IMR-90 (cell line): ENCODE data around the gene WDR17. TPM values are rescaled to one million over a fixed set of nuclear protein-coding genes. Genes with fewer than 3 reads are reported as not detected.

Experiments
- ATAC-seq: fragments of 200-7000 bp; cut with Tn5 transposase; 2 replicates; pipeline ENCODE4 v1.9.1; 2020; ENCODE audit warnings: low read depth, mild to moderate bottlenecking, moderate library complexity
- BruUV-seq: library from RNA; stranded (reverse); fragments of 400-500 nt; replicated peaks from 2 replicates; lab custom pipeline; 2021; lab: Mats Ljungman, UMichigan
- CTCF ChIA-PET: fragments of 300-600 bp; formaldehyde crosslinking; extraction: SDS; loops from one replicate; lab custom pipeline; 2021; ENCODE audit warnings: antibody characterized with exemption; lab: Yijun Ruan, JAX
- POLR2A ChIA-PET: fragments of 300-600 bp; sonication (Branson Sonifier 250); formaldehyde crosslinking; loops from one replicate; lab custom pipeline; 2022; ENCODE audit warnings: antibody characterized with exemption; ENCODE audit not compliant: unreplicated experiment; lab: Charles Lee
- DNase-seq: peaks from one replicate; pipeline ENCODE4 v3.0.0; 2013
- H2AFZ ChIP-seq: replicated peaks from 2 replicates; pipeline ENCODE3; 2013; ENCODE audit warnings: low read length, mild to moderate bottlenecking; ENCODE audit not compliant: poor library complexity
- H2AK5ac ChIP-seq: 2 replicates; pipeline ENCODE4 v1.6.1; 2013; ENCODE audit warnings: low read depth, low read length, inconsistent platforms
- H2AK9ac ChIP-seq: replicated peaks from 2 replicates; pipeline ENCODE3; 2013; ENCODE audit warnings: mild to moderate bottlenecking, low read depth, low read length, moderate library complexity; ENCODE audit not compliant: poor library complexity
- H2BK120ac ChIP-seq: 2 replicates; pipeline ENCODE4 v1.6.1; 2013; ENCODE audit warnings: low read depth, low read length, inconsistent platforms
- H2BK15ac ChIP-seq: 3 replicates; pipeline ENCODE4 v1.6.1; 2013; ENCODE audit warnings: low read depth, low read length, inconsistent platforms
- H2BK20ac ChIP-seq: 2 replicates; pipeline ENCODE4 v1.6.1; 2013; ENCODE audit warnings: low read depth, mild to moderate bottlenecking, inconsistent platforms, low read length, moderate library complexity
- H2BK5ac ChIP-seq: 2 replicates; pipeline ENCODE4 v1.6.1; 2013; ENCODE audit warnings: mild to moderate bottlenecking, low read depth, low read length, inconsistent platforms; ENCODE audit not compliant: poor library complexity, severe bottlenecking
- H3K14ac ChIP-seq: replicated peaks from 2 replicates; pipeline ENCODE4 v1.6.1; 2013; ENCODE audit warnings: low read depth, low read length, inconsistent platforms
- H3K18ac ChIP-seq: 2 replicates; pipeline ENCODE4 v1.6.1; 2013; ENCODE audit warnings: low read depth, low read length, control low read depth
- H3K23ac ChIP-seq: 2 replicates; pipeline ENCODE4 v1.6.1; 2013; ENCODE audit warnings: low read depth, low read length, inconsistent platforms
- H3K27ac ChIP-seq: 2 replicates; pipeline ENCODE4 v1.5.1; 2013; ENCODE audit warnings: mild to moderate bottlenecking, control low read depth, low read length; ENCODE audit not compliant: insufficient read depth
- H3K27me3 ChIP-seq: 2 replicates; pipeline ENCODE4 v1.6.1; 2013; ENCODE audit warnings: low read length; ENCODE audit not compliant: control insufficient read depth, insufficient read depth
- H3K36me3 ChIP-seq: 2 replicates; pipeline ENCODE4 v1.6.1; 2013; ENCODE audit warnings: low read length, mixed read lengths; ENCODE audit not compliant: control insufficient read depth, insufficient read depth
- H3K4ac ChIP-seq: 2 replicates; pipeline ENCODE4 v1.6.1; 2013; ENCODE audit warnings: low read depth, low read length, inconsistent platforms
- H3K4me1 ChIP-seq: 2 replicates; pipeline ENCODE4 v1.6.1; 2013; ENCODE audit warnings: low read length, mixed read lengths; ENCODE audit not compliant: control insufficient read depth, insufficient read depth
- H3K4me2 ChIP-seq: 2 replicates; pipeline ENCODE4 v1.6.1; 2013; ENCODE audit warnings: low read depth, mild to moderate bottlenecking, control low read depth, low read length, moderate library complexity
- H3K4me3 ChIP-seq: 2 replicates; pipeline ENCODE4 v1.5.1; 2013; ENCODE audit warnings: low read depth, mild to moderate bottlenecking, control low read depth, low read length, moderate library complexity; ENCODE audit not compliant: insufficient read depth
- H3K56ac ChIP-seq: 2 replicates; pipeline ENCODE4 v1.6.1; 2013; ENCODE audit warnings: low read length, inconsistent platforms; ENCODE audit not compliant: insufficient read depth; ENCODE audit errors: extremely low read depth
- H3K79me1 ChIP-seq, 2 experiments: 2 replicates each; pipeline ENCODE4 v1.6.1; 2013; ENCODE audit warnings: low read length in 2 of 2, inconsistent platforms in 1 of 2, low read depth in 1 of 2
- H3K9ac ChIP-seq: 2 replicates; pipeline ENCODE4 v1.6.1; 2013; ENCODE audit warnings: low read depth, low read length, control low read depth
- H3K9me1 ChIP-seq: 2 replicates; pipeline ENCODE4 v1.6.1; 2013; ENCODE audit warnings: low read length, inconsistent platforms; ENCODE audit not compliant: insufficient read depth
- H3K9me3 ChIP-seq: 2 replicates; pipeline ENCODE4 v1.6.1; 2013; ENCODE audit warnings: low read length; ENCODE audit not compliant: control insufficient read depth, insufficient read depth
- H4K20me1 ChIP-seq: 2 replicates; pipeline ENCODE4 v1.6.1; 2013; ENCODE audit warnings: low read length, inconsistent platforms; ENCODE audit not compliant: insufficient read depth
- H4K5ac ChIP-seq: 2 replicates; pipeline ENCODE4 v1.6.1; 2013; ENCODE audit warnings: mild to moderate bottlenecking, low read depth, low read length, control low read depth
- H4K8ac ChIP-seq, 2 experiments: 2 replicates each; pipeline ENCODE4 v1.6.1; 2013; ENCODE audit warnings: low read depth in 2 of 2, low read length in 2 of 2, control low read depth in 1 of 2, inconsistent platforms in 1 of 2
- H4K91ac ChIP-seq: 2 replicates; pipeline ENCODE4 v1.6.1; 2013; ENCODE audit warnings: low read depth, low read length, inconsistent platforms; ENCODE audit not compliant: insufficient read depth
- BHLHE40 ChIP-seq: fragments of 150-350 bp; IDR thresholded peaks from 2 replicates; pipeline ENCODE4 v1.6.1; 2016; ENCODE audit warnings: mild to moderate bottlenecking, low read depth, low read length
- MAFK ChIP-seq: IDR thresholded peaks from 2 replicates; pipeline ENCODE4 v1.6.1; 2012; ENCODE audit warnings: low read depth, low read length, improper control_type of control experiment
- NFE2L2 ChIP-seq: fragments of 150-350 bp; IDR thresholded peaks from 2 replicates; pipeline ENCODE4 v1.6.1; 2016; ENCODE audit warnings: low read depth, mild to moderate bottlenecking, low read length
- POLR2A ChIP-seq: IDR thresholded peaks from 2 replicates; pipeline ENCODE4 v1.6.1; 2012; ENCODE audit warnings: mild to moderate bottlenecking, low read depth, low read length
- RAD21 ChIP-seq: IDR thresholded peaks from 2 replicates; pipeline ENCODE4 v1.6.1; 2012; ENCODE audit warnings: low read length, improper control_type of control experiment
- RFX5 ChIP-seq: IDR thresholded peaks from 2 replicates; pipeline ENCODE4 v1.8.0; 2012; ENCODE audit warnings: low read depth, mild to moderate bottlenecking, low read length, moderate library complexity
- SMC3 ChIP-seq: fragments of 150-350 bp; IDR thresholded peaks from 2 replicates; pipeline ENCODE4 v1.6.1; 2016; ENCODE audit warnings: low read depth, mild to moderate bottlenecking, antibody characterized with exemption, low read length, moderate library complexity
- USF2 ChIP-seq: fragments of 150-350 bp; IDR thresholded peaks from 2 replicates; pipeline ENCODE4 v1.6.1; 2017; ENCODE audit warnings: mild to moderate bottlenecking, antibody characterized with exemption, low read length, low read depth
- WGBS, 2 experiments: methylation state at CpG; one replicate each; pipeline versions ENCODE4 v1.1.5 to v1.1.7; 2013; ENCODE audit warnings: missing lambda C conversion rate in 2 of 2; ENCODE audit not compliant: insufficient read length in 1 of 2; ENCODE audit errors: extremely low coverage in 2 of 2; 5-methylcytosine and 5-hydroxymethylcytosine counted together
- dilution Hi-C: fragments of 300-500 bp; cut with HindIII; formaldehyde crosslinking; loops from one replicate; pipeline ENCODE4 v1.14.3; 2018; ENCODE audit warnings: low sequenced_read_pairs; ENCODE audit not compliant: unreplicated experiment
- in situ Hi-C: fragments of 300-500 bp; cut with MboI; formaldehyde crosslinking; loops from 3 replicates; pipeline ENCODE4 v1.14.3; 2019; ENCODE audit warnings: low sequenced_read_pairs, inconsistent platforms, mixed read lengths
- intact Hi-C: fragments of 100-400 bp; cut with micrococcal nuclease; formaldehyde crosslinking; loops from 2 replicates; pipeline ENCODE4 v1.10.0; 2022
- polyA plus RNA-seq, 3 experiments: library from polyadenylated mRNA; depleted of rRNA; stranded (reverse); fragments of >200 nt; gene quantifications; 2 replicates each; pipeline ENCODE4 v1.2.3, GENCODE V29; 2012; ENCODE audit warnings: low replicate concordance in 1 of 3
- total RNA-seq: library from RNA; depleted of rRNA; stranded (reverse); fragments of >200 nt; gene quantifications from 2 replicates; pipeline ENCODE4 v1.2.3, GENCODE V29; 2012

The WDR17 gene
- total and polyA plus RNA-seq, 2 of the 4 experiments (the other 2 are of a cell fraction): 0.53 to 0.54 TPM

GRCh38 chr4:176205299-176205698 is 139.7 kb downstream of the WDR17 start:
- Histone ChIP-seq H2AFZ (peak overlapping the region; percentile 40), H3K36me3 (no peaks in the 10 kb centered on the region), H3K79me1 (no peaks in the 10 kb centered on the region), H4K5ac (no peak overlapping the region), H2BK15ac (no peak overlapping the region), H4K8ac (no peak overlapping the region), H3K9ac (no peak overlapping the region), H3K23ac (no peak overlapping the region), H3K9me3 (no peaks in the 10 kb centered on the region), H2BK20ac (no peak overlapping the region), H2BK5ac (no peak overlapping the region), H3K4me3 (no peak overlapping the region), H3K4ac (no peak overlapping the region), H3K27ac (no peak overlapping the region), H4K91ac (no peak overlapping the region), H2BK120ac (no peak overlapping the region), H2AK5ac (no peak overlapping the region), H3K4me1 (peaks cover 2% of the 10 kb centered on the region; the same call in 1 of the 2 replicates), H3K27me3 (no peaks in the 10 kb centered on the region), H2AK9ac (no peak overlapping the region), H3K9me1 (no peaks in the 10 kb centered on the region), H3K18ac (no peak overlapping the region), H3K4me2 (no peak overlapping the region), H3K56ac (no peak overlapping the region), H4K20me1 (no peaks in the 10 kb centered on the region), H3K14ac (no peak overlapping the region)
- WGBS, 2 experiments: no CpG with 5 or more reads among the region's 4 CpGs
- intact Hi-C loops: no loop called here
- CTCF ChIA-PET: no interaction called here
- TF ChIP-seq POLR2A (no peak), MAFK (no peak), RFX5 (no peak), BHLHE40 (no peak), RAD21 (no peak), SMC3 (no peak), NFE2L2 (no peak), USF2 (no peak)
- dilution Hi-C loops: no loop called here
- BruUV-seq: no TSS peak
- ATAC-seq (no peak), DNase-seq (no peak)
- POLR2A ChIA-PET: no interaction called here
- in situ Hi-C loops: no loop called here
